ENCODE data around the gene SIRPD.
"Not testable (repeated sequence)": the region's sequence is repeated elsewhere in the genome, so short reads cannot be mapped to it uniquely, and the experiment has no call there.

SIRPD gene

DNA sequence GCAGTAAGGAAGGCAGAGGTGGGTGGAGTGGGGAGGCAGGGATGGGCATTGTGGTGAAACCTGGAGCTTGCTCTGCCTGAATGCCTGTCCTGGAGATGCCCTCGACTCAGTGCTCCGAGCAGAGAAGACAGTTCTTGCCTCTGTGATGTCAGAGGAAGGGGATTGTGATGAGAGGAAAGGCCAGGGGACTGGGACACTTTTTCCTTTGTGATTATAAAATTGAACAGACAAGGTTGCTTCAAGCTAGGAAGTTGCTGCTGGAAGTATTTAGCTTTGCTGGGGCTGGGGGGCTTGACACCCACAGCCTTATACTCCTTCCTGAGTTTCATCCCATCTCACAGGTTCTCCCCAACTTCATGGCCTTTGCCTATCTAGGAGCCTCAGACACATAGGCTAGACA is at the start of gene SIRPD:
SIRPD (minus strand) TSS at position 101 of the 400 bp plus-strand sequence; CDS start at position 49, 52 bp downstream.
- FAIRE-seq = no peak
- no peak for DNase-seq (ENCODE audit: extremely low spot score, insufficient read length, low read depth)

- DNase-seq (ENCODE audit: extremely low spot score, insufficient read length, low read depth) (no peak), FAIRE-seq (no peak)
These were observed 43.2 kb upstream of the SIRPD start for GRCh38 chr20:1600736-1601135.

- no peak for FAIRE-seq
- DNase-seq (ENCODE audit: extremely low spot score, insufficient read length, low read depth) = no peak
These were observed 37.8 kb upstream of the SIRPD start for GRCh38 chr20:1595333-1595732.

DNA sequence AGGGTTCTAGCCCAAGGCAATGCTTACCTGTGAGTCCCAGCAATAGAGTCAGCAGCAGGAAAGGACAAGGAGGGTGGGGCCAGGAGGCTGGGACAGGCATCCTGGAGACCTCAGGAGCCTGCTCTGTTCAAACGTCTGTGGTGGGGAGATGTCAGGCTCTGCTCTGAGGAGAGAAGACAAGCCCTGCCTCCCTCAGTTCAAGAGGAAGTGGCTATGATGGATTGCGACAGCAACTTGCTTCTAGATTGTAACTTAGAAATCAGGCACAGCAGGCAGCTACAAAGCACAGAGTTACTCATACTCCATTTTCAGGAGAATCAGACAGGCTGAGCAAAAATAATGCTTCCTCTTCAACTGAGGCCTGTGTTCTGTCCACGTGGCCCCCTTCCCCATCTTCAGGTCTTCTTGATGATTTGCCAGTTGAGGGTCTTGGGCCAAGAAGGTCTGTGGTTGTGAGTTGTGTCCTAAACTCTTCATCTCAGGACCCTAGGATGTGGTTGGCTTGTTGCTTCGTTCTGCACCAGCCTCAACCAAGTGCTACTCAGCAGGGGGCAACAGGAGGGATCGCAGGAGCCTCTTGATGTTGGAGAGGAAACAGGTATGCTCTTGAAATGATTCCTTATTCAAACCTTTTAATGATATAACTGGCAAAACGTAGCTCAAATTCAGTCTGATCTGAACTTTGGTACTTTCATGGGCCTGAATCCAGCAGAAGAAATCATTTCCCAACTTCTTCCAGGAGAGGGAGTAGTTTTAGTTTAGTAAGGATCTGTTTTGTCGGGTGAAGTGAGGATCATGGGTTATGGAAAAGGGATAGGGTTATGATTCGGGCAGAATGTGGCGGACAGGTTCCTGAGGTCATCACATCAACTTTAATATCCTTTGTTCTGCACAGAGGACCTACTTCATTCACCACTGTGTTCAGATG is 31.3 kb upstream of the SIRPD start:
- no peak for DNase-seq (ENCODE audit: extremely low spot score, insufficient read length, low read depth)
- FAIRE-seq = no peak

DNA sequence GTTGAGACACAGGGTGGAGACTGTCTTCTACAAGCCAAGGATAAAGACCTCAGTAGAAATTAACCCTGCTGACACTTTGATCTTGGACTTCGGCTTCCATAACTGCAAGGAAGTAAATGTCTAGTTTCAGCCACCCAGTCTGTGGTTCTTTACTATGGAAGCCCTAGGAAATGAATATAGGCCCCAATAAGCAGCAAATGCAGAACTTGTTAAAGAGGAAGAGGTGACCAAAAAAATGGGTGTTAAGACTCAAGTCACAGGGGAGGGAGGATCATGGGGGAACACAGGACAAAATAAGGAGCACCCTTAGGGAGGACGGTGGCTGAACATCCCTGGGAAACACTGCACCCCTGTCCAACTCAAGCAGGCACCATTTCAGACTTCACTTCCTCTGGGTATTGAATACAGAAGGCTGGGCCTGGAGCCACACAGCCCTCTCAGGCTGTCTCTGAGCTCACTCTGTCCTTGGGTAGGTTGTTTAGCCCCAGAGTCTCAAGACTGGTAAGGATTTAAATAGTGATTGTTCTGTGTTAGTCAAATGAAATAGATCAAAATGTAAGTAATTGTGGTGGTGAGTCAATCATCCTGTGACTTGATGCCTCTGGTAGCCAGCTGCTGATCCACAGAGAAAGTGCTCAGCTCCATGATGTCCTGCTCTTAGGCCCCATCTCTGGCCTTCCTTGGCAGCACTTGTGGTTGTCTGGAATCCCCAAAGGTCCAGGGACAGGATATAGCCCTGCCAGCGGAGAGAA is 30.5 kb upstream of the SIRPD start:
- no peak for DNase-seq (ENCODE audit: extremely low spot score, insufficient read length, low read depth)

GRCh38 chr20:1579488-1579887 is 22.0 kb upstream of the SIRPD start:
- no peak for DNase-seq (ENCODE audit: extremely low spot score, insufficient read length, low read depth)
- FAIRE-seq = no peak

More for the DNA sequence above, 30.5 kb upstream of the SIRPD start:
- FAIRE-seq = no peak

DNA sequence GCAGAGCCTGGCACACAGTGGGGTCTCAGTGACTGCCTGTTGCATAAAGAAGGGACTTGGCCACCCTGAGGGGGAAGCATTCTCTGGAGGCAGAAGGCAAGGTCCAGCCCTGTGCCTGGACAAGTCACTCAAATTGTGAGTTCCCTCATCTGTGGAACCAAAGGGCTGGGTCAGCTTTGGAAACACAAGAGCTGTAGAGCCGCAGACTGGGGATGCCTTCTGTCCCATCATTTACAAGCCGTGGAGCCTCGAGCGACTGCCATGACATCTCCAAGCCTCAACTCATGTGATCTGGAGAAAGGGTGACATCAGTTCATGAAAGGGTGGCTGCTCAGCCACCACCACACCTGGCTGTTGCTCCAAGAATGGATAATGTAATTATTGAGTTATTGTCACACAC is 20.4 kb upstream of the SIRPD start:
- no peak for FAIRE-seq
- DNase-seq (ENCODE audit: extremely low spot score, insufficient read length, low read depth) = no peak

GRCh38 chr20:1577313-1577712 is 19.8 kb upstream of the SIRPD start:
- DNase-seq (ENCODE audit: extremely low spot score, insufficient read length, low read depth); FAIRE-seq: not testable (repeated sequence)

GRCh38 chr20:1576641-1577040 is 19.1 kb upstream of the SIRPD start:
- FAIRE-seq (no peak), DNase-seq (ENCODE audit: extremely low spot score, insufficient read length, low read depth) (no peak)

- not testable (repeated sequence) for DNase-seq (ENCODE audit: extremely low spot score, insufficient read length, low read depth); FAIRE-seq
These were observed 18.5 kb upstream of the SIRPD start for GRCh38 chr20:1576003-1576402.

DNA sequence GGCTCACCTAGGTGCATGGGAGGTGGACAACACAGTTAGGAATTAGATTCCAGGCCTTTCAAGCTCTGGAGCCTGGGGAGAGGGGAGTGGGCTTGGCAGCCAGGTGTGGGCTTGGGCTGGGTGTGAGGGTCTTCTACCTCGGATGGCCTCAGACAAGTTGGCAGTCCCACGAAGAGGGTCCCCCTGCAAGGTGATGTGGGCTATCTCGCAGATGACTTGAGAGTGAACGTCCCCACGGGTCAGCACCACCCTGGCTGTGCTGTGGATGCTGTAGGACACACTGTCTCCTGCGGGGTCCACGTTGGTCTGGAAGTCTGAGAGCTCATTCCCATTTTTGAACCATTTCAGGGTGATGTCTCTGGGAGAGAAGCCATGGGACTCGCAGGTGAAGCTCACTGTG is 14.1 kb upstream of the SIRPD start:
- FAIRE-seq; DNase-seq (ENCODE audit: extremely low spot score, insufficient read length, low read depth): not testable (repeated sequence)

GRCh38 chr20:1569415-1569881 is 11.9 kb upstream of the SIRPD start:
- FAIRE-seq = no peak
- no peak for DNase-seq (ENCODE audit: extremely low spot score, insufficient read length, low read depth)

DNA sequence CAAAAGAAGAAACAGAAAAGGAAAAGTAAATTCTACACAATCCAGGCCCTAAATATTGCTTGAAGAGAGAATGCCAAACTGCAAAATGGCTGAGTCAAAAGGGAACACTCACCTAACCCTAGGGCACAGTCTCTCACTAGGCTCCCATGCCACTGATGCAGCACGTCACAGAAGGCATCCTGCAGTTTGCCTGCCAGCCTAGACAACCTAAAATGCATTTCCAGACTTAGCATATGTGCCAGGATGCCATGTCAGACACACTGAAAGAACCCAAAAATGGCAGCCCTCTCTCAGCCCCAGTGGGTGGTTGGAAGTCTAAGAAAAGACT is 10.6 kb upstream of the SIRPD start:
- FAIRE-seq (no peak), DNase-seq (ENCODE audit: extremely low spot score, insufficient read length, low read depth) (no peak)

GRCh38 chr20:1567392-1568162 is 10.1 kb upstream of the SIRPD start:
- FAIRE-seq = no peak
- DNase-seq (ENCODE audit: extremely low spot score, insufficient read length, low read depth) = no peak

DNA sequence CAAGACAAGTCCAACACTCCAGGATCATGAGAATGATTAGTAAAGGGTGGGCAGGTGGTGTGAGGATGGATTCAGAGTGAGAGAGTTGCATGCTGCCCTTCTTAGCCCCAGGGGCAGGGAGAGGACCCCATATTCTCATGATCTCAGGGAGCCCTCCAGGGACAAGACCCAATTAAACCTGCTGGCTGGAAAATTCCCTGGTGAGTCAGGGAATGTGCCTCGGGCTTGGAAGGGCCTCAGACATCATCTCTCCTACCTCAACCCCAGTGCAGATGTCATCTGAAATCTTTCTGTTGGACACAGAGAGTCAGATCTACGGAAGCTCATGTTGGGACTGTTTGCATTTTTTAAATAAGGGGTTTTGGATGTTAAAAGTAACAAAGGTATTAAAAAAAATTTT is 9.2 kb upstream of the SIRPD start:
- DNase-seq (ENCODE audit: extremely low spot score, insufficient read length, low read depth) (no peak), FAIRE-seq (no peak)

- no peak for DNase-seq (ENCODE audit: extremely low spot score, insufficient read length, low read depth)
- FAIRE-seq = no peak
These were observed 8.0 kb upstream of the SIRPD start for GRCh38 chr20:1565461-1565860.

GRCh38 chr20:1563598-1563997 is 6.1 kb upstream of the SIRPD start:
- no peak for DNase-seq (ENCODE audit: extremely low spot score, insufficient read length, low read depth)
- no peak for FAIRE-seq

DNA sequence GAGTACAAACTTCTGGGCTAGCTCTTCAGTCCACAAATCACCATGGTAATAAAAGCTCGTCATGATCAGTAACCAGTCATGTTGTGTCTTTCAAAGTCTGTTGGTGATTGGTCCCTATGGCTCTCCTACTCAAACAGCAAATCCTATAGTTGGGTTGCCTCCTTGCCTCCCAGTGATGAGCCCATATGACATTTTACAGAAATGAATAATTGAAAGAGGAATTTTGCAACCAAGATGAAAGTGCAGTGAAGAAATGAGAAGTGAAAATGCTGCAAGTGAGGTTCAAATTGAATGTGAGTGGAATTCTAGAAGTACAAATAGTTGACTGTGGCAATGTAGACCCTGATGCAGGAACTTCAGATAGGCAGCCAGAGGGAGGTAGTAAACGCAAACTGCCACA is 5.1 kb upstream of the SIRPD start:
- FAIRE-seq = no peak
- DNase-seq (ENCODE audit: extremely low spot score, insufficient read length, low read depth) = no peak

DNA sequence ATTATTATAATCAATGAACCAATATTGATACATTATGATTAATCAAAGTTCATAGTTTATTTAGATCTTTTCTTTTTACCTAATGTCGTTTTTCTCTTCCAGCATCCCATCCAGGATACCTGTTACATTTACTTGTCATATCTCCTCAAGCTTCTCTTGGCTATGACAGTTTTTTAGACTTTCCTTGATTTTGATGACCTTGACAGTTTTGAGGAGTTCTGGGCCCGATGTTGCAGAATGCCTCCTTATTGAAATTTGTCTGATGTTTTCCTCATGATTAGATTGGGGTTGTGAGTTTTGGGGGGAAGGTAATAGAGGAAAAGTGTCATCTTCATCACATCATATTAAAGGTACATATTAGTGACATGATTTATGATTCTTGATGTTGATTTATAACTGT is 3.8 kb upstream of the SIRPD start:
- FAIRE-seq (no peak), DNase-seq (ENCODE audit: extremely low spot score, insufficient read length, low read depth) (no peak)

DNA sequence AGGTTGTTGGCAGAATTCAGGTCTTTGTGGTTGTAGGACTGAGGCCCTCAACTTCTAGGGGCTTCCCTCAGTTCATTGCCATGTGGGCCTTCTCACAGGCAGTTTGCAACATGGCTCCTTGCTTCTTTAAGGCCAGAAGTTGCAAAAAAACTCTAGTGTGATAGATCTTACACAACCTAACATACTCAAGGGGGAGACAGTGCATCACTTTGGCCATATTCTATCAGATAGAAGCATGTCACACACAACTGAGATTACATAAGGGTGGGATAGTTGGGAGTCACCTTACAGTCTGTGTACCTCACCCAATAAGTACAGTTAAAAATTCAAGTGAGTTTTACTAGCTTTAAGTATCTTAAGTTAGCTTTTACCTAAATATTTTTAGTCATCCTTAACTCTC is 1.6 kb downstream of the SIRPD start:
- FAIRE-seq = no peak
- DNase-seq (ENCODE audit: extremely low spot score, insufficient read length, low read depth) = no peak
